Neural progenitor cell (in vitro differentiated cells): ENCODE measurements around the gene NCK2. TPM values are rescaled to one million over a fixed set of nuclear protein-coding genes. Genes with fewer than 3 reads are reported as not detected.

Experiments
- DNase-seq: peaks from one replicate; pipeline ENCODE4 v3.0.0-alpha.2; 2016; ENCODE audit warnings: low spot score
- H2AFZ ChIP-seq: fragments of 200-600 bp; sonication (generic); replicated peaks from 2 replicates; pipeline ENCODE4 v1.6.1; 2016; ENCODE audit warnings: antibody characterized with exemption
- H3F3A ChIP-seq: fragments of 200-600 bp; sonication (generic); 2 replicates; pipeline ENCODE4 v1.6.1; 2016; ENCODE audit warnings: antibody characterized with exemption, low read depth
- H3K27ac ChIP-seq: fragments of 200-600 bp; sonication (generic); 2 replicates; pipeline ENCODE4 v1.5.1; 2016; ENCODE audit warnings: mild to moderate bottlenecking
- H3K27me3 ChIP-seq: fragments of 200-600 bp; sonication (generic); 2 replicates; pipeline ENCODE4 v1.6.1; 2016; ENCODE audit warnings: mild to moderate bottlenecking, moderate library complexity
- H3K36me3 ChIP-seq: fragments of 200-600 bp; sonication (generic); 2 replicates; pipeline ENCODE4 v1.5.1; 2016
- H3K4me1 ChIP-seq: fragments of 200-600 bp; sonication (generic); 2 replicates; pipeline ENCODE4 v1.6.1; 2016; ENCODE audit warnings: mixed run types
- H3K4me2 ChIP-seq: fragments of 200-600 bp; sonication (generic); 2 replicates; pipeline ENCODE4 v1.6.1; 2016
- H3K4me3 ChIP-seq: fragments of 200-600 bp; sonication (generic); 2 replicates; pipeline ENCODE4 v1.5.1; 2016
- H3K79me2 ChIP-seq: fragments of 200-600 bp; sonication (generic); 2 replicates; pipeline ENCODE4 v1.6.1; 2016; ENCODE audit warnings: low read depth
- H3K9ac ChIP-seq: fragments of 200-600 bp; sonication (generic); 2 replicates; pipeline ENCODE4 v1.6.1; 2016
- H3K9me3 ChIP-seq: fragments of 200-600 bp; sonication (generic); 2 replicates; pipeline ENCODE4 v1.5.1; 2016; ENCODE audit warnings: low read depth
- H4K20me1 ChIP-seq: fragments of 200-600 bp; sonication (generic); 2 replicates; pipeline ENCODE4 v1.6.1; 2016; ENCODE audit warnings: low read depth
- H3K27ac Mint-ChIP-seq: 3 replicates; pipeline ENCODE4 v1.8.0; 2021; ENCODE audit warnings: mixed read lengths
- H3K27me3 Mint-ChIP-seq: 2 replicates; pipeline ENCODE4 v1.8.0; 2022; ENCODE audit warnings: low read depth, mild to moderate bottlenecking, inconsistent platforms, moderate library complexity, mixed read lengths; ENCODE audit not compliant: insufficient read depth
- H3K36me3 Mint-ChIP-seq: 3 replicates; pipeline ENCODE4 v1.8.0; 2021; ENCODE audit warnings: mixed read lengths
- H3K4me1 Mint-ChIP-seq: 3 replicates; pipeline ENCODE4 v1.8.0; 2021; ENCODE audit warnings: mixed read lengths
- H3K4me3 Mint-ChIP-seq: 3 replicates; pipeline ENCODE4 v1.8.0; 2021; ENCODE audit warnings: mild to moderate bottlenecking, moderate library complexity, mixed read lengths
- H3K9me3 Mint-ChIP-seq: 3 replicates; pipeline ENCODE4 v1.8.0; 2020; ENCODE audit warnings: mixed read lengths
- EZH2 ChIP-seq: fragments of 200-600 bp; sonication (generic); IDR thresholded peaks from 2 replicates; pipeline ENCODE4 v1.6.1; 2017; ENCODE audit warnings: antibody characterized with exemption, mild to moderate bottlenecking, moderate library complexity
- EZH2phosphoT487 ChIP-seq: fragments of 200-600 bp; sonication (generic); IDR thresholded peaks from 2 replicates; pipeline ENCODE4 v1.6.1; 2017; ENCODE audit warnings: antibody characterized with exemption
- total RNA-seq: library from RNA; depleted of rRNA; stranded (reverse); fragments of >200 nt; gene quantifications from 2 replicates; pipeline ENCODE4 v1.2.3, GENCODE V29; 2015; ENCODE audit warnings: low replicate concordance
- TF ChIP-seq, protein P1 (sequence below): fragments of 200-600 bp; sonication (generic); IDR thresholded peaks from 2 replicates; pipeline ENCODE4 v1.5.1; 2017; ENCODE audit warnings: antibody characterized with exemption, mild to moderate bottlenecking

NCK2 gene
- total RNA-seq, 1 donor from 2014 or later = 26.2 TPM

DNA sequence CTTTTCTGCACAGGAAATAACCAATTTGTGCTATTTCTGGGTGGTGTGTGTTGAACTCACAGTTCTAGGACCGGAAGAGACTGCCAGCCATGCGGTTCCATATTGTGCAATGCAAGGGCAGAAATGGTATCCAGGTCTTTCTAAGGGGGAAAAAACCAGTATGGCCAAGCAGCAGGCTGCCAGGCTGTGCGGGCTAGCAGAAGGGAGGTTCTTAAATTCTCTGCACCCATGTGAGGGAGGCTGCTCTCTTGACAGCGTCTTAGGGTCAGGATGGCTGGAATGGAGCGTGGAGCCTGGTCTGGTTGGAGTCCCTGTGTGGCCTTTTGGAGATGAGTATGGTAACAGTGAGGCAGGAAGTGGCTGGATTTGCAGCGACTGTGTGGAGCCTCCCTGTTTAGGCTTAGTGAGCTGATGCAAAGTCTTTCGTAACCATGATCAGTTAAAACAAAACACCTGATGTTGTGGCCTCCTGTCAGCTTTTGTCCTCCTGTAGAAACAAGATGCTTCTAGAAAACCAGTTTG is 52.6 kb downstream of the NCK2 start:
- TF ChIP-seq EZH2 = no peak
- no peak for TF ChIP-seq EZH2phosphoT487
- TF ChIP-seq, protein P1, sequence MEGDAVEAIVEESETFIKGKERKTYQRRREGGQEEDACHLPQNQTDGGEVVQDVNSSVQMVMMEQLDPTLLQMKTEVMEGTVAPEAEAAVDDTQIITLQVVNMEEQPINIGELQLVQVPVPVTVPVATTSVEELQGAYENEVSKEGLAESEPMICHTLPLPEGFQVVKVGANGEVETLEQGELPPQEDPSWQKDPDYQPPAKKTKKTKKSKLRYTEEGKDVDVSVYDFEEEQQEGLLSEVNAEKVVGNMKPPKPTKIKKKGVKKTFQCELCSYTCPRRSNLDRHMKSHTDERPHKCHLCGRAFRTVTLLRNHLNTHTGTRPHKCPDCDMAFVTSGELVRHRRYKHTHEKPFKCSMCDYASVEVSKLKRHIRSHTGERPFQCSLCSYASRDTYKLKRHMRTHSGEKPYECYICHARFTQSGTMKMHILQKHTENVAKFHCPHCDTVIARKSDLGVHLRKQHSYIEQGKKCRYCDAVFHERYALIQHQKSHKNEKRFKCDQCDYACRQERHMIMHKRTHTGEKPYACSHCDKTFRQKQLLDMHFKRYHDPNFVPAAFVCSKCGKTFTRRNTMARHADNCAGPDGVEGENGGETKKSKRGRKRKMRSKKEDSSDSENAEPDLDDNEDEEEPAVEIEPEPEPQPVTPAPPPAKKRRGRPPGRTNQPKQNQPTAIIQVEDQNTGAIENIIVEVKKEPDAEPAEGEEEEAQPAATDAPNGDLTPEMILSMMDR = no peak
- H3K27ac Mint-ChIP-seq = no peak overlapping the region
- H3K27me3 Mint-ChIP-seq = peaks cover 3% of the 10 kb centered on the region
- peaks cover 6% of the 10 kb centered on the region for H3K9me3 Mint-ChIP-seq
- H3K36me3 Mint-ChIP-seq = peaks cover 32% of the 10 kb centered on the region
- Histone ChIP-seq H2AFZ (no peak overlapping the region), H4K20me1 (peaks cover 68% of the 10 kb centered on the region), H3K79me2 (peaks cover 97% of the 10 kb centered on the region), H3K4me3 (no peak overlapping the region), H3K9ac (no peak overlapping the region), H3K4me1 (peaks cover 35% of the 10 kb centered on the region), H3F3A (no peaks in the 10 kb centered on the region), H3K4me2 (peak overlapping the region; percentile 33), H3K9me3 (no peaks in the 10 kb centered on the region), H3K27ac (no peak overlapping the region), H3K27me3 (no peaks in the 10 kb centered on the region), H3K36me3 (no peaks in the 10 kb centered on the region)
- H3K4me3 Mint-ChIP-seq = no peak overlapping the region
- H3K4me1 Mint-ChIP-seq = peaks cover 32% of the 10 kb centered on the region
- DNase-seq = no peak

DNA sequence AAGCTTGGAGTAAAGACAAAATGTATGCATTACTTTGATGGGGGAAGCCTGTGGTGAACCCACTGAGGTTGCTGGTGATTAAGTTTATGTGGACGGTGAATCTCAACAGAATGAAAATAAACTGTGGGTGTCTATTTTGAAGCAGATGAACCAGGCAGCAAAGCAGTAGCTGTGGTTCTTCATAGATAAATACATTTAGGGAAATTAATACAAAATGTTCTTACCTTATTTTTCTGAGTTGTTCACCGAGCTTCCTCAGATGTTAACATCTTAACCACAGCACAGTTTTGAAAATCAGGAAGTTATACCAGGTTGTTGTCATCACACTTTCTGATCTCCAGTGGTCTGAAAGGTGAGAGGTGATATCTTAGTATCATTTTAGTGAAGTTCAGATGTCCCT is 53.9 kb downstream of the NCK2 start:
- H3K9me3 Mint-ChIP-seq = no peaks in the 10 kb centered on the region

GRCh38 chr2:105800036-105800713 is 55.5 kb downstream of the NCK2 start:
- Mint-ChIP-seq H3K27ac (no peak overlapping the region), H3K9me3 (peaks cover 2% of the 10 kb centered on the region), H3K27me3 (peaks cover 2% of the 10 kb centered on the region), H3K36me3 (peaks cover 30% of the 10 kb centered on the region), H3K4me3 (no peak overlapping the region), H3K4me1 (peaks cover 59% of the 10 kb centered on the region)
- H3K4me2 ChIP-seq = no peak overlapping the region
- no peaks in the 10 kb centered on the region for H3K27me3 ChIP-seq
- H4K20me1 ChIP-seq = peaks cover 81% of the 10 kb centered on the region
- H3K27ac ChIP-seq = no peak overlapping the region
- peaks cover 40% of the 10 kb centered on the region for H3K4me1 ChIP-seq
- H3K9ac ChIP-seq = no peak overlapping the region
- no peak overlapping the region for H2AFZ ChIP-seq
- H3K36me3 ChIP-seq = no peaks in the 10 kb centered on the region
- H3K9me3 ChIP-seq = no peaks in the 10 kb centered on the region
- no peak overlapping the region for H3K4me3 ChIP-seq
- H3F3A ChIP-seq = no peaks in the 10 kb centered on the region
- peaks cover 97% of the 10 kb centered on the region for H3K79me2 ChIP-seq
- DNase-seq = no peak
- TF ChIP-seq EZH2 (no peak), EZH2phosphoT487 (no peak)
- TF ChIP-seq, protein P1 = no peak

More for the DNA sequence above, 53.9 kb downstream of the NCK2 start:
- H3K79me2 ChIP-seq = peaks cover 97% of the 10 kb centered on the region
- H3K4me2 ChIP-seq = no peak overlapping the region
- no peaks in the 10 kb centered on the region for H3K27me3 ChIP-seq
- no peak overlapping the region for H3K9ac ChIP-seq
- H4K20me1 ChIP-seq = peaks cover 75% of the 10 kb centered on the region
- no peak for DNase-seq
- no peaks in the 10 kb centered on the region for H3F3A ChIP-seq
- no peak overlapping the region for H3K4me3 ChIP-seq
- Mint-ChIP-seq H3K27ac (no peak overlapping the region), H3K36me3 (peaks cover 29% of the 10 kb centered on the region), H3K4me3 (no peak overlapping the region), H3K4me1 (peaks cover 44% of the 10 kb centered on the region), H3K27me3 (no peaks in the 10 kb centered on the region)
- no peak overlapping the region for H3K27ac ChIP-seq
- no peaks in the 10 kb centered on the region for H3K9me3 ChIP-seq
- no peak overlapping the region for H2AFZ ChIP-seq
- H3K4me1 ChIP-seq = peaks cover 38% of the 10 kb centered on the region
- no peaks in the 10 kb centered on the region for H3K36me3 ChIP-seq
- TF ChIP-seq EZH2 (no peak), EZH2phosphoT487 (no peak)
- TF ChIP-seq, protein P1 = no peak
